HG02571 (cell line): ENCODE measurements around the gene RPGRIP1.
"Not testable (repeated sequence)": the region's sequence is repeated elsewhere in the genome, so short reads cannot be mapped to it uniquely, and the experiment has no call there.

Experiments used
- ATAC-seq: cut with Tn5 transposase; IDR thresholded peaks from one replicate; pipeline ENCODE4 v1.9.1; 2021; ENCODE audit warnings: mild to moderate bottlenecking, moderate library complexity; ENCODE audit not compliant: unreplicated experiment

RPGRIP1 gene

GRCh38 chr14:21279783-21280182 lies at the start of gene RPGRIP1:
RPGRIP1 (plus strand) TSS chr14:21280083; CDS start chr14:21287977, 7,894 bp downstream.
- ATAC-seq, result no peak

DNA sequence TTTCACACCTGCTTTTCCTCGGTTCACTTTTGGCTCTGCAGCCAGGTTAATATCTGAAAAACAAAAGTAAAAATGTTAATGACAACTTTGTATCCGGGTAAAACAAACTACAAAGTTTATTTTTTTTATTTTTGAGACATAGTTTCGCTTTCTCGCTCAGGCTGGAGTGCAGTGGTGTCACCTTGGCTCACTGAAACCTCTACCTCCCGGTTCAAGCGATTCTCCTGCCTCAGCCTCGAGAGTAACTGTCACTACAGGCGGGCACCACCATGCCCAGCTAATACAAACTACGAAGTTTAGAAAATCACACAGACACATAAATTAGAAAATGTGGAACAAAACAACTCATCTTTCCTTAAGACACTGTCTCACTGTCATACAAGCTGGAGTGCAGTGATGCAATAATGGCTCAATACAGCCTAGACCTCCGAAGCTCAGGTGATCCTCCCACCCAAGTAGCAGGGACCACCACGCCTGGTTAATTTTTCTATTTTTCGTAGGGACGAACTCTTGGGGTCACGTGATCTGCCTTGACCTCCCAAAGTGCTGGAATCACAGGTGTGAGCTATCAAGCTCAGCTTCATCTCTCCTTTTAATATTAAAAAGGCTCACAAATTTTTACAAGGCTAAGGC lies 48.7 kb upstream of the RPGRIP1 start:
- ATAC-seq, result no peak

- no peak for ATAC-seq
Observed at GRCh38 chr14:21233457-21234076, 46.3 kb upstream of the RPGRIP1 start.

- no peak for ATAC-seq
Observed at GRCh38 chr14:21234112-21234511, 45.8 kb upstream of the RPGRIP1 start.

DNA sequence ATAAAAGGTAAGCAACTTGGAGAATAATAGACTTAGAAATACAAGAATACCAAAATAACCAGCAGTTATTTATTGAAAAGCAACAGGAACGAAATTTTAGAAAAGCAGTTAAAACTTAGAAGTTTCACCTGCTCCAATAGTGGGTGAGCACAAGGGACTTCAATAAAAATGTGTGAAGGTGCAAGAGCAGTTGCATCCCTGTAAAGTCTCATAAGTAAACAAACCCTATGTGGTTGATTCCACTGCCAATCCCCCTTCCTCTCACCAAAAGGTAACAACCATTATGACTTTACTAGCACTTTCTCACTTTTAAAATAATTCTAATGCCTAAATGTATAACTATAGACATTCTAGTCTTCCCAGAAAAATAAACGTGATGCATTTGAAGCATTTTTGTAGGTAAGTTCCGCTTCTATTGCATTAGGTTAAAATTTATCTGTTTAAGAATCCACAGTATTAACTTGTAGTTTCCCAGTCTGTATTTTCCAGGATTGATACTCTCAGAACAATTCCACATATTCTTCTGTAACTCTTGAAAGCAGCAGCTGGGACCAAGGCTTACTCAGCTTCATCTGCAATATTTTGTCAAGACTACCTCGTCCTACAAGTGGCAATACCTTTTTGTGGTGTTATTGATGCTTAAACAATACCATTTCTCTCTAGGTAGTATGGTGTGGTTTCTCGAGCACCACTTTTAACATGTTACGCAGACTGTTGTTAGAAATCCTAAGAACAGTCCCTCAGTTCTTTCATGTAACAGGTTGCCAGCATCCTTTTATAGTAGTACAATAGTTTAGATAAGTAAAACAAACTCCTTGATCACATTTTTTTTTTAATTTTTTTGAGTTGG lies 42.7 kb upstream of the RPGRIP1 start:
- no peak for ATAC-seq

- no peak for ATAC-seq
Observed at GRCh38 chr14:21238823-21239518, 40.9 kb upstream of the RPGRIP1 start.

- ATAC-seq, result no peak
Observed at GRCh38 chr14:21240417-21240816, 39.5 kb upstream of the RPGRIP1 start.

DNA sequence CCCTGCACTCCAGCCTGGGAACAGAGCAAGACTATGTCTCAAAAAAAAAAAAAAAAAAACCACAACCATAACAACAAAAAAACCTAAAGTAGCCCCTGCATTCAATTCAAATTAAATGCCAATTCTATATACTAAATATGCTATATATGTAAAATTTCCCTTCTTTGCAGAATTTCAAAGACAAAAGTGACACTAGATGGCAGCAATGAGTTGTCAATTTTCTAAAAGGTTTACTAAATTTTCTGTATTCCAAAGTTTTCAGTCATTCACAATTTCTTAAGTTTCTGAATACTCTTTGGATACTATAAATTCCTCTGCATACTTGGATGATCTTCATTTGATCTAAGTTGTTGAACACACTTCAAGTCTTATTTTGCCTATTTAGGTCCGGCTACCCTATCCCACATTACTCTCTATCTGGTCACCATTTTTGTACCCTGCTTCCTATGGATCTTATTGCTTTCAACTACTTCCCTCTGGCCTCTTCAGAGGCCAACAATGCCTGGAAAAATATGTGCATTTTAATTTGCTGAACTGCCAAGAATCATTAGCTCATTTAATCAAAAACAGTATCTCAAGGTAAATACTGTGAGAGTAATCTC lies 38.6 kb upstream of the RPGRIP1 start:
- ATAC-seq, result no peak

- ATAC-seq, result no peak
Observed at GRCh38 chr14:21244544-21244943, 35.3 kb upstream of the RPGRIP1 start.

GRCh38 chr14:21245813-21246212 lies 34.1 kb upstream of the RPGRIP1 start:
- ATAC-seq, result no peak

DNA sequence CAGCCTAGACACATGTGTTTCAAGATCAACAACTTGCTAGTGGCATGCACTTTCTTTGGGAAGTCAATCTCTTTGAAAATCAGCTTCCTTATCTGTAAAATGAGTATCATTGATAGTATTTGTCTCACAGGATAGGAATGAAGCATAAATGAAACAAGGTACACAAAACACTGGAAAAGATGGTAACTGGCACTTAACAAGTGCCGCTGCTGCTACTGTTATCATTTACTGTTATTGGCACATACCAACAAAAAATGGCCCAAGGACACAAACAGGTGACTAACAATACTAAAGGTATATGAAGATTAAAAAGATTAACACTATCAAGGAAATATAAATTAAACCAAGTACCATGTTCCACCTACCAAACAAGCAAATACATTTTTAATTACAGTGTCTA lies 31.5 kb upstream of the RPGRIP1 start:
- no peak for ATAC-seq

GRCh38 chr14:21248739-21249411 lies 31.0 kb upstream of the RPGRIP1 start:
- ATAC-seq, result no peak

DNA sequence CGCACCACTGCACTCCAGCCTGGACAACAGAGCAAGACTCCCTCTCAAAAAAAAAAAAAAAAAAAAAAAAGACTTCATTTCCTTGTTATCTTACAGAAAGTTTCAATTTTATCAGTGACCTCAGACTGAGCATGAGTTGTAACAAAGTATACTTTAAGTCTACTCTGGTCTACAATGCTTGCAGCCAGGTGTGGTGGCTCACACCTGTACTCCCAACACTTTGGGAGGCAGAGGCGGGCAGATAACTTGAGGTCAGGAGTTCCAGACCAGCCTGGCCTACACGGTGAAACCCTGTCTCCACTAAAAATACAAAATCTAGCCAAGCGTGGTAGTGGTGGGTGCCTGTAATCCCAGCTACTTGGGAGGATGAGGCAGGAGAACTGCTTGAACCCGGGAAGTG lies 28.7 kb upstream of the RPGRIP1 start:
- ATAC-seq, result no peak

DNA sequence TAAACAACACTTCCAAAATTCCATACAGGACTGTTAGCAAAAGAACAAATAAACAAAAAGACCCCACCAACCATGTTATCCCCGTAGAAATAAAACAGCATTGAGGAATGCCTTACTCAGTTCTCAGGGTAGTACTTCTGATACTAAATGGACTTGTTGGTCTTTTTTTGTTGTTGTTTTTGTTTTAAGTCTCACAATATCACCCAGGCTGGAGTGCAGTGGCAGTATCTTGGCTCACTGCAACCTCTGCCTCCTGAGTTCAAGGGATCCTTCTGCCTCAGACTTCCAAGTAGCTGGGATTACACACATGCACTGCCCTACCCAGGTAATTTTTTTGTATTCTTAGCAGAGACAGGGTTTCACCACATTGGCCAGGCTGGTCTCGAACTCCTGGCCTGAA lies 27.7 kb upstream of the RPGRIP1 start:
- no peak for ATAC-seq

GRCh38 chr14:21255385-21256101 lies 24.3 kb upstream of the RPGRIP1 start:
- no peak for ATAC-seq

DNA sequence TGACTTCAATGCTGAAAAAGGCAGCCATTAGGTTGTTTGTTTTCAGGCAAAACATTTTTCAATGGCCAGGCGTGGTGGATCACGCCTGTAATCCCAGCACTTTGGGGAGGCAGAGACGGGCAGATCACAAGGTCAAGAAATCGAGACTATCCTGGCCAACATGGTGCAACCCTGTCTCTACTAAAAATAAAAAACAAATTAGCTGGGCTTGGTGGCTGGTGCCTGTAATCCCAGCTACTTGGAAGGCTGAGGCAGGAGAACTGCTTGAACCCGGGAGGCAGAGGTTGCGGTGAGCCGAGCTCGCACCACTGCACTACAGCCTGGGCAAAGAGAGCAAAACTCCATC lies 23.8 kb upstream of the RPGRIP1 start:
- not testable (repeated sequence) for ATAC-seq

DNA sequence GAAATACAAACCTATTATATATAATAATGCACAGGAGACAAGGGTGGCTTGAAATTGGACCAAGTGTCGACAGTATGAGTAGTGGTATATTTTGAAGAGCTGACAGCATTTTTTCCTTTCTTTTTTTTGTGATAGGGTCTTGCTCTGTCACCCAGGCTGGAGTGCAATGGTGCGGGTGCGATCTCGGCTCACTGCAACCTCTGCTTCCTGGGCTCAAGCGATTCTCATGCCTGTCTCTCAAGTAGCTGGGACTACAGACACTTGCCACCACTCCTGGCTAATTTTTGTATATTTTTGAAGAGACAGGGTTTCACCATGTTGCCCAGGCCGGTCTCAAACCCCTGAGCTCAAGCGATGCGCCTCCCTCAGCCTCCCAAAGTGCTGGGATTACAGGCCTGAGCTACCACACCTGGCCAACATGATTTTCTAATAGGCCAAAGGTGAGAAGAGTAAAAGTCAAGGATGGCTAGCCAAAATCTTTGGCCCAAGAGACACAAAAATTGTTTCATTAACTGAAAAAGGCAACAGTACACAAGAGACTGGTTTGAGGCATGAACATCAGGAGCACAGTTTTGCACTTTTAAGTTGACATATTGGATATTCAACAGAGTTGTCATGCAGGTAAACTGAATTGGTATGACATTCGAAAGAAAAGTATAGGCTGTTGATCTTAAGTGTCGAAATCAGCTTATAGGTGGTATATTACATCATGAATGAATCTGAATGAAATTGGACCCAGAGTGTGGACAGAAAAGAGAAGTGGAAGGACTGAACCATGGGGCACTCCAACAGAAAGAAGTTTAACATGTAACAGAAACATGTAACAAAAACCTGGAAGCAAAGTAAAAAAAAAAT lies 23.1 kb upstream of the RPGRIP1 start:
- no peak for ATAC-seq

GRCh38 chr14:21257394-21257909 lies 22.4 kb upstream of the RPGRIP1 start:
- no peak for ATAC-seq
